GM19452 (cell line): ENCODE results near the gene REM2.

Experiments
- ATAC-seq: cut with Tn5 transposase; IDR thresholded peaks from one replicate; pipeline ENCODE4 v1.9.1; 2021; ENCODE audit not compliant: unreplicated experiment

REM2 gene

GRCh38 chr14:22925513-22925912 lies 42.5 kb downstream of the REM2 start:
- no peak for ATAC-seq

- no peak for ATAC-seq
Measured at GRCh38 chr14:22926316-22926715, 43.3 kb downstream of the REM2 start.

- no peak for ATAC-seq
Measured at GRCh38 chr14:22928237-22929103, 45.4 kb downstream of the REM2 start.

GRCh38 chr14:22929104-22929960 lies 46.3 kb downstream of the REM2 start, which contains the start of gene PRMT5:
PRMT5 (minus strand) TSS chr14:22929376; CDS start chr14:22929361, 15 bp downstream.
- ATAC-seq = peak; percentile 91

GRCh38 chr14:22929961-22930364 lies 46.9 kb downstream of the REM2 start:
- ATAC-seq = no peak

- no peak for ATAC-seq
Measured at GRCh38 chr14:22932146-22932545, 49.1 kb downstream of the REM2 start.

GRCh38 chr14:22935156-22935555 lies 52.1 kb downstream of the REM2 start:
- ATAC-seq = no peak
